Prostate gland (tissue), 2 donors: ENCODE data around the gene HTR4.

ENCODE experiments used
- CTCF ChIP-seq, 4 experiments: fragments of 200-600 bp in 2 of 4; fragments of 450-650 bp in 2 of 4; sonication (generic) in 2 of 4; IDR thresholded peaks; 1 replicate in 3 of 4; 2 replicates in 1 of 4; pipeline ENCODE4 v1.5.1; 2016 to 2019; ENCODE audit warnings: antibody characterized with exemption in 4 of 4, mild to moderate bottlenecking in 2 of 4, moderate library complexity in 2 of 4
- POLR2AphosphoS5 ChIP-seq: sonication (generic); formaldehyde crosslinking; IDR thresholded peaks from one replicate; pipeline ENCODE4 v1.6.1; 2017; ENCODE audit warnings: antibody characterized with exemption

GRCh38 chr5:148515460-148515859, 138.9 kb downstream of the HTR4 start:
- no peak for TF ChIP-seq CTCF (IDR thresholded peaks at IDR 0.05)
- TF ChIP-seq POLR2AphosphoS5 = no peak
